Fibroblast of lung (primary cell): ENCODE results near the gene KCND2. TPM values are rescaled to one million over a fixed set of nuclear protein-coding genes. Genes with fewer than 3 reads are reported as not detected.
A peak's percentile ranks its signal among the peaks of the same experiment; 100 is the strongest.

Experiments used
- DNase-seq, 2 donors: peaks; one replicate each; pipeline versions ENCODE4 v3.0.0 to v3.0.0-alpha.2; 2010; ENCODE audit warnings: low read depth in 2 of 2
- H2AFZ ChIP-seq: 2 replicates; pipeline ENCODE4 v1.5.1; 2012; ENCODE audit warnings: low read length, control low read depth, inconsistent platforms
- H3K27ac ChIP-seq: 2 replicates; pipeline ENCODE4 v1.5.1; 2011; ENCODE audit warnings: low read length, control low read depth; ENCODE audit not compliant: insufficient read depth
- H3K27me3 ChIP-seq: 2 replicates; pipeline ENCODE4 v1.5.1; 2011; ENCODE audit warnings: mild to moderate bottlenecking, low read length; ENCODE audit not compliant: control insufficient read depth, insufficient read depth
- H3K36me3 ChIP-seq: 2 replicates; pipeline ENCODE4 v1.5.1; 2011; ENCODE audit warnings: low read length; ENCODE audit not compliant: control insufficient read depth, insufficient read depth
- H3K4me1 ChIP-seq: 2 replicates; pipeline ENCODE4 v1.5.1; 2011; ENCODE audit warnings: low read length; ENCODE audit not compliant: control insufficient read depth, insufficient read depth; ENCODE audit errors: extremely low read depth
- H3K4me2 ChIP-seq: 2 replicates; pipeline ENCODE4 v1.5.1; 2011; ENCODE audit warnings: low read length, control low read depth; ENCODE audit not compliant: insufficient read depth; ENCODE audit errors: extremely low read depth
- H3K4me3 ChIP-seq, 4 experiments: fragments of 200-600 bp in 1 of 4; sonication (generic) in 1 of 4; replicated peaks in 1 of 4; 2 replicates each; pipeline ENCODE4 v1.5.1; 2011 to 2016; ENCODE audit warnings: low read length in 4 of 4, low read depth in 3 of 4, mild to moderate bottlenecking in 3 of 4, control low read depth in 2 of 4, inconsistent platforms in 1 of 4, mixed read lengths in 1 of 4; ENCODE audit not compliant: insufficient read depth in 1 of 4; ENCODE audit errors: control extremely low read depth in 1 of 4
- H3K79me2 ChIP-seq: 2 replicates; pipeline ENCODE4 v1.5.1; 2012; ENCODE audit warnings: mild to moderate bottlenecking, low read length, inconsistent platforms; ENCODE audit not compliant: control insufficient read depth, insufficient read depth
- H3K9ac ChIP-seq: 2 replicates; pipeline ENCODE4 v1.5.1; 2011; ENCODE audit warnings: mild to moderate bottlenecking, low read length, control low read depth; ENCODE audit not compliant: insufficient read depth
- H3K9me3 ChIP-seq: 2 replicates; pipeline ENCODE4 v1.5.1; 2012; ENCODE audit warnings: low read depth, low read length; ENCODE audit not compliant: control insufficient read depth, insufficient read depth
- H4K20me1 ChIP-seq: 2 replicates; pipeline ENCODE4 v1.5.1; 2011; ENCODE audit warnings: low read length; ENCODE audit not compliant: control insufficient read depth, insufficient read depth; ENCODE audit errors: extremely low read depth
- CTCF ChIP-seq, 2 donors: IDR thresholded peaks in 1 of 2; conservative IDR thresholded peaks in 1 of 2; 1 replicate in 1 of 2; 2 replicates in 1 of 2; pipeline ENCODE4 v1.5.1; 2011 to 2012; ENCODE audit warnings: low read length in 2 of 2, control low read depth in 1 of 2, inconsistent platforms in 1 of 2, low read depth in 1 of 2, mild to moderate bottlenecking in 1 of 2
- EZH2 ChIP-seq: IDR thresholded peaks from 2 replicates; pipeline ENCODE4 v1.5.1; 2012; ENCODE audit warnings: low read length, control low read depth, mild to moderate bottlenecking; ENCODE audit errors: missing control alignments
- polyA plus RNA-seq, 2 donors: library from polyadenylated mRNA; depleted of rRNA in 1 of 2; stranded (reverse) in 1 of 2; unstranded in 1 of 2; fragments of >200 nt; gene quantifications; 2 replicates each; pipeline ENCODE4 v1.2.1, GENCODE V29; 2011 to 2012; ENCODE audit warnings: missing spikeins in 1 of 2
- total RNA-seq: library from RNA; depleted of rRNA; stranded (reverse); fragments of >200 nt; gene quantifications from 2 replicates; pipeline ENCODE4 v1.2.1, GENCODE V29; 2014

Gene KCND2
- total and polyA plus RNA-seq, 2 donors (not counting 1 experiment from before 2014, with no cell fraction given): 2.1 to 6.1 TPM

- Histone ChIP-seq H3K9me3 (no peaks in the 10 kb centered on the region), H3K79me2 (no peaks in the 10 kb centered on the region), H3K27ac (no peak overlapping the region), H3K36me3 (no peaks in the 10 kb centered on the region), H3K4me1 (peaks cover 11% of the 10 kb centered on the region), H4K20me1 (no peaks in the 10 kb centered on the region), H2AFZ (no peak overlapping the region), H3K4me3 (no peak overlapping the region), H3K9ac (no peak overlapping the region), H3K4me2 (no peak overlapping the region), H3K27me3 (no peaks in the 10 kb centered on the region)
- TF ChIP-seq CTCF (conservative IDR thresholded peaks at IDR 0.05 in 1 of 2, IDR thresholded peaks at IDR 0.05 in 1 of 2; ENCODE audit: low read depth in 1 of 2, low read length in 2 of 2) (no peak), EZH2 (no peak)
- DNase-seq: no peak
These were observed 460.9 kb downstream of the KCND2 start for GRCh38 chr7:120733835-120734234.

GRCh38 chr7:120735791-120736190, 462.8 kb downstream of the KCND2 start:
- no peak overlapping the region for H3K4me2 ChIP-seq
- peaks cover 9% of the 10 kb centered on the region for H3K4me1 ChIP-seq
- no peak overlapping the region for H2AFZ ChIP-seq
- DNase-seq: peak; percentile 56 to 93
- H3K9me3 ChIP-seq: no peaks in the 10 kb centered on the region
- no peaks in the 10 kb centered on the region for H4K20me1 ChIP-seq
- H3K27ac ChIP-seq: no peak overlapping the region
- no peak for TF ChIP-seq CTCF (conservative IDR thresholded peaks at IDR 0.05 in 1 of 2, IDR thresholded peaks at IDR 0.05 in 1 of 2; ENCODE audit: low read depth in 1 of 2, low read length in 2 of 2)
- TF ChIP-seq EZH2: no peak
- no peak overlapping the region for H3K4me3 ChIP-seq
- H3K36me3 ChIP-seq: no peaks in the 10 kb centered on the region
- H3K9ac ChIP-seq: no peak overlapping the region
- no peaks in the 10 kb centered on the region for H3K79me2 ChIP-seq
- no peaks in the 10 kb centered on the region for H3K27me3 ChIP-seq

- Histone ChIP-seq H4K20me1 (no peaks in the 10 kb centered on the region), H3K36me3 (no peaks in the 10 kb centered on the region), H3K4me2 (no peak overlapping the region), H3K79me2 (no peaks in the 10 kb centered on the region), H3K4me1 (no peaks in the 10 kb centered on the region), H3K9me3 (no peaks in the 10 kb centered on the region), H3K27ac (no peak overlapping the region), H2AFZ (no peak overlapping the region), H3K9ac (no peak overlapping the region), H3K4me3 (no peak overlapping the region), H3K27me3 (no peaks in the 10 kb centered on the region)
- TF ChIP-seq CTCF (conservative IDR thresholded peaks at IDR 0.05 in 1 of 2, IDR thresholded peaks at IDR 0.05 in 1 of 2; ENCODE audit: low read depth in 1 of 2, low read length in 2 of 2) (no peak), EZH2 (no peak)
- no peak for DNase-seq
These were observed 465.8 kb downstream of the KCND2 start for GRCh38 chr7:120738816-120739215.
